GM12873 (cell line): Measurements from ENCODE around the gene WNT6.

Experiments
- TF ChIP-seq, protein P1 (sequence below): IDR thresholded peaks from 2 replicates; pipeline ENCODE4 v1.5.1; 2012; ENCODE audit warnings: low read depth, mild to moderate bottlenecking, moderate library complexity, low read length, control low read depth; ENCODE audit not compliant: insufficient read depth; ENCODE audit errors: missing control alignments

WNT6 gene

DNA sequence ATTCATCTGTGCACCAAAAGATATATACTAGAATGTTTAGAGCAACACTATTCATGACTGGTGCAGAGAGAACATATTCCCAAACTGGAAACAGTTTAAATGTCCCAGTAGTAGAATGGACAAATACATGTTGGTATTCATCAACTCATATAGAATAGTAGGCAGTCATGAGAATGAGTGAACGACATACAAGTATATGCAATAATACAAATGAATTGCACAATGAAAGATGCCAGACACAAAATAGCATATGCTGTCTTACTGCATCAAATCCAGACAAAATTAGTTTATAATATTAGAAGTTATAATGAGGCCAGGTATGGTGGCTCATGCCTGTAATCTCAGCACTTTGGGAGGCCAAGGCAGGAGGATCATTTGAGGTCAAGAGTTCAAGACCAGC lies 19.7 kb upstream of the WNT6 start:
- TF ChIP-seq, protein P1, sequence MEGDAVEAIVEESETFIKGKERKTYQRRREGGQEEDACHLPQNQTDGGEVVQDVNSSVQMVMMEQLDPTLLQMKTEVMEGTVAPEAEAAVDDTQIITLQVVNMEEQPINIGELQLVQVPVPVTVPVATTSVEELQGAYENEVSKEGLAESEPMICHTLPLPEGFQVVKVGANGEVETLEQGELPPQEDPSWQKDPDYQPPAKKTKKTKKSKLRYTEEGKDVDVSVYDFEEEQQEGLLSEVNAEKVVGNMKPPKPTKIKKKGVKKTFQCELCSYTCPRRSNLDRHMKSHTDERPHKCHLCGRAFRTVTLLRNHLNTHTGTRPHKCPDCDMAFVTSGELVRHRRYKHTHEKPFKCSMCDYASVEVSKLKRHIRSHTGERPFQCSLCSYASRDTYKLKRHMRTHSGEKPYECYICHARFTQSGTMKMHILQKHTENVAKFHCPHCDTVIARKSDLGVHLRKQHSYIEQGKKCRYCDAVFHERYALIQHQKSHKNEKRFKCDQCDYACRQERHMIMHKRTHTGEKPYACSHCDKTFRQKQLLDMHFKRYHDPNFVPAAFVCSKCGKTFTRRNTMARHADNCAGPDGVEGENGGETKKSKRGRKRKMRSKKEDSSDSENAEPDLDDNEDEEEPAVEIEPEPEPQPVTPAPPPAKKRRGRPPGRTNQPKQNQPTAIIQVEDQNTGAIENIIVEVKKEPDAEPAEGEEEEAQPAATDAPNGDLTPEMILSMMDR: no peak

DNA sequence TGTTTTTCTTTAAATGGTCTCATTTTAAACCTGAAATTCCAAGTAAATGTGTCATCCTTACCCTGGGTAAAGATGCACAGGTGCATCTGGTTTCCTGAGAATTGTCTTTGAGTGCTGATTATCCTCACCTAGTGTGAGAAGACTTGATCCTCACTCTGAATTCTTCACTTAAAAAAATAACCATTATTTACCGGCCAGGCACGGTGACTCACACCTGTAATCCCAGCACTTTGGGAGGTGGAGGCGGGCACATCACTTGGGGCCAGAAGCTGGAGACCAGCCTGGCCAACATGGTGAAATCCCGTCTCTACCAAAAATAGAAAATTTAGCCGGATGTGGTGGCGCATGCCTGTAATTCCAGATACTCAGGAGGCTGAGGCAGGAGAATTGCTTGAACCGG lies 9.9 kb upstream of the WNT6 start:
- TF ChIP-seq, protein P1: no peak

DNA sequence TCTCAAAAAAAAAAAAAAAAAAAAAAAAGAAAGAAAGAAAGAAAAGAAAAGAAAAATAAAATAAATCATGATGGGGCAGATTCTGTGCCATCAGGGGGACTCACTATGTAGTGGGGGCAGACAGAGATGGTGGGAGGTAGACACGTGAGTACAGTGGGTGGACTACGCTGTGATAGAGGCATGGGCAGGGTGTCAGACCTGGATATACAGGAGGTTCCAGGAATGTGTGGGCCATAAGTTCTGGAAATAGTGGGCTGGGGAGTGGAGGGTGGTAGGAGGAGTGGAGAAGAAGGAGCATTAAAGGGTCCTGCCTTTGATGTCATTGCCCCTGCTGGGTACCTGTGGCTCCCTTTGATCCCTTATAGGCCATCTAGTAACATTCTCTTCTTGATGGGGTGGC lies 8.8 kb upstream of the WNT6 start:
- TF ChIP-seq, protein P1: no peak

DNA sequence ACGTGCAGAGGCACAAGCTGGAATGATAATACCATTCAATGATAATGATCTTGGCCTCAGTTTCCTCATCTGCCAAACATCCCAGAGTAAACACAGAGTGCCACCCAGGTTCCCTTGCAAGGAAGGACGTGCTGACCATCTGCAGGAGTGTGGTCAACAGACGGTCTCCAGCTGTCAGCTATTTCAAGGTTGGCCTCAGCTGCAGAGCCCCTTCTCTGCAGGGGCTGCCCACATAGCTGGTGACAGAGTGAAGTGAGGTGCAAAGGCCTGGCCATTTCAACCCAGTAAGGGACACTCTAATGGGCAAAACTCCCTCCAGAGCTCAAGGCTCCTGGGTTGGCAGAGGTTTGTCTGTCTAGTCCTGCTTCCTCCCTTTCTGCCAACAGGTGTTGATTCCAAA lies 8.3 kb upstream of the WNT6 start:
- TF ChIP-seq, protein P1: no peak

DNA sequence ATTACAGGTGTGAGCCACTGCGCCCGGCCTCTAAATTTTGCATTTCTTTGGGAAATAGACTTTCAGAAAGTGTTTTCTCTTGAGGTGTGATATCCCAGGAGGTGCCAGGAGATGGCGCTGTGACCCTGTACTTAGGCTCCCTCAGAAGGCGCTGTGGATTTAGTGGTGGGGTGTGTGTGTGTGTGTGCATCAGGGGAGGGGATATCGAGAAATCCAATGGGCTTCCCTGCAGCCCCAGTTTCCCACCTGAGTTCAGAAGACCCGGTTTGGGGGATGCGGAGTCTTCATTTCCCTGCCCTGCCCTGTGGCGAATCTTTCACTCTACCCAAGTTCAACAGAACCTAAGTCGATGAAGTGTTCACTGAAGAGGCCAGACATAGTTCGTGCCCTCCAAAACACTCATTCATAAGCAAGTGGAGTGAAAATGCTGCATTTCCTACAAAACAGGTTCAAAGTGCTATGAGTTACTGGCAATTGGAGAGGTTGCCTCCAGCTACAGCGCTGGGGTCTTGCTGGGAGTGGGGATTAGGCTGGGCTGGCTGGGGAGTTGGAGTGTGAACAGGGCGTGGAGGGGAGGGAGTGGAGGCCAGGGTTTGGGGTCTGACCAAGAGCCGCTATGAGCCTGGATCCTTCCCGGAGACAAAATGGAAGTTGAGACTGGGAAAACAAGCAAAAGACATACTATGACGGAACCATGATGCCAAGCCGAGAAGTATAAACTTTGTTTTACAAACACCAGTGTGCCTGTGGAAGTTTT lies 6.5 kb upstream of the WNT6 start:
- TF ChIP-seq, protein P1: peak; percentile 85

DNA sequence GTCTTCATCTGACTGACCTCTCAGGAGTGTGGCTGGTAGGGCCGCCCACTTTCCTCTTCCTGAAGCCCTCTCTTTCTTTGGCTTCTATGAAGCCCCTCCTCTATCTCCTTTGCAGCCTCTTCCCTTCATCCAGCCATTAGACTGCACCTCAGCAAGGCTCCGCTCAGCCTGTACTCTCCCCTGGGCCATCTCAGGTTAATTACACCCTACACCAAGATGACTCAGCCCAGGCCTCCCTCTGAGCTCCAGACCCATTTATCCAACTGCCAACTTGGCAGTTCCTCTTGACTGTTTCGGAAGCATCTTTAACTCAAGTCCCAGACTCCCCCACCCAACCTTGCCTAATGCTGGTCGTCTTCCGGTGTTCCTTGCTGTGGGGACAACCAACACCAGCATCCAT lies 5.8 kb upstream of the WNT6 start:
- TF ChIP-seq, protein P1: no peak

DNA sequence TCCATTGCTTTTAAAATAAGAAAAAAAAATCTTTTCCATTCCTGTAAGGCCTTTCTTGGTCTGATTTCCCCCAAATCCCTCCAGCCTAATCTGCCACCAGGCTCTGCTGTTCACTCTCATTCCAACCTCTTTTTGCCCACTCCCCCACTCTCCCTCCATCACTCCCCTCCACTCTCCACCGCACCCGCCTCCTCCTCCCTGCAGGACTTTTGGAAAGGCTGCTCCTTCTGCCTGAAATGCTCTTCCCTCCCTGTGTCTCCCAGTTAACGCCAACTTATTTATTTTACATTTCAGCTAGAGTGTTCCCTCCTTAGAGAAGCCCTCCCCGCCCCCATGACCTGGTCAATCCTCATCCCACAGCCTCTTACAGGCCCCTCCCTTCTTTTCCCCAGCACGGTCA lies 4.7 kb upstream of the WNT6 start:
- TF ChIP-seq, protein P1: no peak
